HepG2 (cell line): ENCODE measurements around the gene PLEKHG5. TPM values are rescaled to one million over a fixed set of nuclear protein-coding genes. Genes with fewer than 3 reads are reported as not detected.

Experiments
- ATF7 ChIP-seq, 2 experiments: fragments of 450-650 bp in 1 of 2; sonication (generic) in 1 of 2; formaldehyde crosslinking in 1 of 2; IDR thresholded peaks; 2 replicates each; pipeline versions ENCODE4 v1.4.0 to v1.6.1; 2016 to 2020; ENCODE audit warnings: antibody characterized with exemption in 1 of 2, mild to moderate bottlenecking in 1 of 2, missing genetic modification reagents in 1 of 2
- CBX2 ChIP-seq, 2 experiments: fragments of 200-600 bp in 1 of 2; sonication (generic); formaldehyde crosslinking in 1 of 2; IDR thresholded peaks; 2 replicates each; pipeline versions ENCODE4 v1.7.0 to v1.8.1; 2018 to 2022; ENCODE audit warnings: low read depth in 2 of 2, low read length in 1 of 2, mild to moderate bottlenecking in 1 of 2, missing genetic modification reagents in 1 of 2
- RAD21 ChIP-seq: fragments of 450-650 bp; formaldehyde crosslinking; IDR thresholded peaks from 2 replicates; pipeline ENCODE4 v1.5.0; 2020; ENCODE audit warnings: mild to moderate bottlenecking
- SMC3 ChIP-seq: IDR thresholded peaks from 2 replicates; pipeline ENCODE4 v1.6.1; 2011; ENCODE audit warnings: low read length, improper control_type of control experiment
- SP5 ChIP-seq: IDR thresholded peaks from 2 replicates; pipeline ENCODE4 v1.6.1; 2016; ENCODE audit warnings: low read depth, borderline replicate concordance
- SPEN ChIP-seq: sonication (generic); formaldehyde crosslinking; IDR thresholded peaks from 2 replicates; pipeline ENCODE4 v1.5.1; 2020; ENCODE audit warnings: low read depth, mild to moderate bottlenecking, missing genetic modification reagents
- TSC22D2 ChIP-seq: sonication (generic); formaldehyde crosslinking; IDR thresholded peaks from 2 replicates; pipeline ENCODE4 v1.5.1; 2020; ENCODE audit warnings: missing genetic modification reagents, mild to moderate bottlenecking, borderline replicate concordance
- XRCC5 ChIP-seq: fragments of 200-400 bp; formaldehyde crosslinking; optimal IDR thresholded peaks from 2 replicates; pipeline ENCODE3; 2017; ENCODE audit warnings: mild to moderate bottlenecking, low read length
- ZNF556 ChIP-seq: sonication (generic); formaldehyde crosslinking; IDR thresholded peaks from 2 replicates; pipeline ENCODE4 v1.4.0; 2020; ENCODE audit warnings: mild to moderate bottlenecking, missing genetic modification reagents, borderline replicate concordance
- ZNF557 ChIP-seq: sonication (generic); formaldehyde crosslinking; IDR thresholded peaks from 2 replicates; pipeline ENCODE4 v1.4.0; 2020; ENCODE audit warnings: missing genetic modification reagents
- ZNF598 ChIP-seq: sonication (generic); formaldehyde crosslinking; IDR thresholded peaks from 2 replicates; pipeline ENCODE4 v1.5.1; 2020; ENCODE audit warnings: mild to moderate bottlenecking, missing genetic modification reagents, borderline replicate concordance
- ZNF768 ChIP-seq: sonication (generic); formaldehyde crosslinking; IDR thresholded peaks from 2 replicates; pipeline ENCODE4 v1.4.0; 2020; ENCODE audit warnings: missing genetic modification reagents
- polyA plus RNA-seq, 8 experiments: library from polyadenylated mRNA; depleted of rRNA in 3 of 8; stranded (reverse) in 7 of 8; unstranded in 1 of 8; fragments of >200 nt; fragmentation: Illumina TruSeq in 4 of 8; extraction: Trizol in 4 of 8; gene quantifications; 2 replicates each; pipeline versions ENCODE4 v1.2.1 to v1.2.3, GENCODE V29; 2011 to 2016; ENCODE audit warnings: low read depth in 4 of 8, missing spikeins in 1 of 8, mixed read lengths in 1 of 8; ENCODE audit not compliant: insufficient read depth in 1 of 8
- total RNA-seq, 5 experiments: library from RNA; depleted of rRNA; stranded (reverse); fragments of >200 nt; fragmentation: Illumina TruSeq; extraction: Trizol; gene quantifications; 2 replicates each; pipeline ENCODE4 v1.2.3, GENCODE V29; 2016; ENCODE audit warnings: low read depth in 1 of 5
- TF ChIP-seq, protein P1 (sequence below): sonication (generic); formaldehyde crosslinking; IDR thresholded peaks from 2 replicates; pipeline ENCODE4 v1.4.0; 2020; ENCODE audit warnings: mild to moderate bottlenecking, missing genetic modification reagents
- TF ChIP-seq, protein P2 (sequence below): sonication (generic); formaldehyde crosslinking; IDR thresholded peaks from 2 replicates; pipeline ENCODE4 v1.5.0; 2020; ENCODE audit warnings: missing genetic modification reagents, mild to moderate bottlenecking, borderline replicate concordance
- TF ChIP-seq, protein P3 (sequence below), 2 experiments: sonication (generic) in 1 of 2; formaldehyde crosslinking in 1 of 2; IDR thresholded peaks; 2 replicates each; pipeline versions ENCODE4 v1.4.0 to v1.6.1; 2018 to 2020; ENCODE audit warnings: missing genetic modification reagents in 2 of 2, borderline replicate concordance in 1 of 2, low read depth in 1 of 2, mild to moderate bottlenecking in 1 of 2, missing biosample characterization in 1 of 2

PLEKHG5 gene
- total and polyA plus RNA-seq, 2 of the 13 experiments (the other 11 are each of a cell fraction or from before 2014, with no cell fraction given) = 1.9 to 3.5 TPM

DNA sequence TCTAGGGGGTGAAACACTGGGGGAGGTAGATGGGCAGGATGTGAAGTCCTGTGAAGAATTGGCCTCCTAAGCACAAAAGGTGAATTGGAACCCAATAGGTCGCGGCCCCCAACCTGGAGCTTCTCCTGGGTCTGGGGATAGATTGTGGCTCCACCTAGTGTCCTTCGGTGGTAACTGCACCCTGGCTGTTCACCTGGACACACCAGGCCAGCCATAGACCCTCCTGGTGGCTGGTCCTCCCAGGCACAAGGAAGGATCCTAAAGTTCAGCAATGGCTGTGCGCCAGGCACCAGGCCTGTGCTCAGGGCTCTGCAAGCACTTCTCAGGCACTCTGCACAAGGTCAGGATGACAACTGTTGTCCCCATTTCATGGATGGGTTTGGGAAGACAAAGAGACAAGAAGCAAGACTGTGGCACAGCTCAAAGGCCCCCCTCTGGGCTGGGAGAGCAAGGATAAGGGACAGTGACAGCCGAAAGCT, 53.4 kb downstream of the PLEKHG5 start (continued):
- TF ChIP-seq, protein P1, sequence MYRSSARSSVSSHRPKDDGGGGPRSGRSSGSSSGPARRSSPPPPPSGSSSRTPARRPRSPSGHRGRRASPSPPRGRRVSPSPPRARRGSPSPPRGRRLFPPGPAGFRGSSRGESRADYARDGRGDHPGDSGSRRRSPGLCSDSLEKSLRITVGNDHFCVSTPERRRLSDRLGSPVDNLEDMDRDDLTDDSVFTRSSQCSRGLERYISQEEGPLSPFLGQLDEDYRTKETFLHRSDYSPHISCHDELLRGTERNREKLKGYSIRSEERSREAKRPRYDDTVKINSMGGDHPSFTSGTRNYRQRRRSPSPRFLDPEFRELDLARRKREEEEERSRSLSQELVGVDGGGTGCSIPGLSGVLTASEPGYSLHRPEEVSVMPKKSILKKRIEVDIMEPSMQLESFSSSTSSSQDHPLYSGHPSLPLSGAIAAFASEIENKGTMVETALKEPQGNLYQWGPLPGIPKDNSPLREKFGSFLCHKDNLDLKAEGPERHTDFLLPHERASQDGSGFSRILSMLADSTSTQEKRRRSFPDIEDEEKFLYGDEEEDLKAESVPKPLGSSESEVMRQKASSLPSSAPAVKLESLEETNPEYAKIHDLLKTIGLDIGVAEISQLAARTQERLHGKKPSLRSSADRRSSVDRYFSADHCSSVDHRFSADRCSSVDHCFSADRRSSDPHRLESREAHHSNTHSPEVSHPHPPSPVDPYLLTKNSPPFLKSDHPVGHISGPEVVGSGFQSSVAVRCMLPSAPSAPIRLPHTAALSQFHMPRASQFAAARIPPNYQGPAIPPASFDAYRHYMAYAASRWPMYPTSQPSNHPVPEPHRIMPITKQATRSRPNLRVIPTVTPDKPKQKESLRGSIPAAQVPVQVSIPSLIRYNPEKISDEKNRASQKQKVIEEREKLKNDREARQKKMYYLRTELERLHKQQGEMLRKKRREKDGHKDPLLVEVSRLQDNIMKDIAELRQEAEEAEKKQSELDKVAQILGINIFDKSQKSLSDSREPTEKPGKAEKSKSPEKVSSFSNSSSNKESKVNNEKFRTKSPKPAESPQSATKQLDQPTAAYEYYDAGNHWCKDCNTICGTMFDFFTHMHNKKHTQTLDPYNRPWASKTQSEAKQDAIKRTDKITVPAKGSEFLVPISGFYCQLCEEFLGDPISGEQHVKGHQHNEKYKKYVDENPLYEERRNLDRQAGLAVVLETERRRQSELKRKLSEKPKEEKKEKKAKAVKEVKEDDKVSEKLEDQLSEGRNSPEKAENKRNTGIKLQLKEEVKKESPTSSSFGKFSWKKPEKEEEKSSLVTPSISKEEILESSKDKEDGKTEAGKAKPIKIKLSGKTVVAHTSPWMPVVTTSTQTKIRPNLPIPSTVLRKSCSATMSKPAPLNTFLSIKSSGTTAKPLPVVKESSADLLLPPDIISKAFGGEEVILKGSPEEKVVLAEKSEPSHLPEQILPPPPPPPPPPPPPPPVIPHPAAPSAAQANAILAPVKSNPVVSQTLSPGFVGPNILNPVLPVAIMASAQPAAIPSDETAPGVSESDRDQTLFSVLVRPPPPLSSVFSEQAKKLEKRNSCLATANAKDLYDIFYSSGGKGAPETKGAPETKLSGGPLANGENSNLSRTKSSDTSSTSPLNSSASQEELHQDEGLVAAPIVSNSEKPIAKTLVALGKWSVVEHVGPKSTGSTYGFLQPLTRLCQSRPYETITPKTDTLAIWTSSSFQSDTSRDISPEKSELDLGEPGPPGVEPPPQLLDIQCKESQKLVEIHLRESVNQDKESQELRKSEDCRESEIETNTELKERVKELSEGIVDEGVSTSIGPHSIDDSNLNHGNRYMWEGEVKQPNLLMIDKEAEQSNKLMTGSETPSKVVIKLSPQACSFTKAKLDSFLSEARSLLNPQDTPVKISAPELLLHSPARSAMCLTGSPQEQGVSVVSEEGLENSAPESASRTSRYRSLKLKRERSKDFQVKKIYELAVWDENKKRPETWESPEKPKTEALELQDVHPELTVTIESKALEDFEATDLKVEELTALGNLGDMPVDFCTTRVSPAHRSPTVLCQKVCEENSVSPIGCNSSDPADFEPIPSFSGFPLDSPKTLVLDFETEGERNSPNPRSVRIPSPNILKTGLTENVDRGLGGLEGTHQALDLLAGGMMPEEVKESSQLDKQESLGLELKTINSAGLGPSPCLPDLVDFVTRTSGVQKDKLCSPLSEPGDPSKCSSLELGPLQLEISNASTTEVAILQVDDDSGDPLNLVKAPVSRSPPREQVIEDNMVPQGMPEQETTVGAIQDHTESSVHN (CRISPR knock-in tag) = 0 out of 2 replicates have a peak, but pooled peaks have one; percentile 40
- TF ChIP-seq TSC22D2 (CRISPR knock-in tag) (0 out of 2 replicates have a peak, but pooled peaks have one; percentile 19), SP5 (CRISPR knock-in tag) (no peak), ZNF768 (CRISPR knock-in tag) (peak; percentile 68; the same call in 1 of the 2 replicates), SMC3 (peak; percentile 53; the same call in 1 of the 2 replicates), XRCC5 (peak; percentile 79), RAD21 (CRISPR knock-in tag) (peak; percentile 76), ZNF557 (no peak), ZNF598 (CRISPR knock-in tag) (0 out of 2 replicates have a peak, but pooled peaks have one; percentile 25), SPEN (peak; percentile 57; the same call in 1 of the 2 replicates), CBX2 (IDR thresholded peaks at IDR 0.05; ENCODE audit: low read depth, low read length) (no peak), CBX2 (CRISPR knock-in tag; IDR thresholded peaks at IDR 0.05; ENCODE audit: low read depth) (no peak), ATF7 (IDR thresholded peaks at IDR 0.05) (no peak), ATF7 (CRISPR knock-in tag; IDR thresholded peaks at IDR 0.05) (no peak), ZNF556 (CRISPR knock-in tag) (0 out of 2 replicates have a peak, but pooled peaks have one; percentile 18)
- TF ChIP-seq, protein P2, sequence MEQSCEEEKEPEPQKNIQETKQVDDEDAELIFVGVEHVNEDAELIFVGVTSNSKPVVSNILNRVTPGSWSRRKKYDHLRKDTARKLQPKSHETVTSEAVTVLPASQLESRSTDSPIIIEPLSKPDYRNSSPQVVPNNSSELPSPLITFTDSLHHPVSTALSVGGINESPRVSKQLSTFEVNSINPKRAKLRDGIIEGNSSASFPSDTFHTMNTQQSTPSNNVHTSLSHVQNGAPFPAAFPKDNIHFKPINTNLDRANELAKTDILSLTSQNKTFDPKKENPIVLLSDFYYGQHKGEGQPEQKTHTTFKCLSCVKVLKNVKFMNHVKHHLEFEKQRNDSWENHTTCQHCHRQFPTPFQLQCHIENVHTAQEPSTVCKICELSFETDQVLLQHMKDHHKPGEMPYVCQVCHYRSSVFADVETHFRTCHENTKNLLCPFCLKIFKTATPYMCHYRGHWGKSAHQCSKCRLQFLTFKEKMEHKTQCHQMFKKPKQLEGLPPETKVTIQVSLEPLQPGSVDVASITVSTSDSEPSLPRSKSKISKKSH = no peak
- TF ChIP-seq, protein P3, sequence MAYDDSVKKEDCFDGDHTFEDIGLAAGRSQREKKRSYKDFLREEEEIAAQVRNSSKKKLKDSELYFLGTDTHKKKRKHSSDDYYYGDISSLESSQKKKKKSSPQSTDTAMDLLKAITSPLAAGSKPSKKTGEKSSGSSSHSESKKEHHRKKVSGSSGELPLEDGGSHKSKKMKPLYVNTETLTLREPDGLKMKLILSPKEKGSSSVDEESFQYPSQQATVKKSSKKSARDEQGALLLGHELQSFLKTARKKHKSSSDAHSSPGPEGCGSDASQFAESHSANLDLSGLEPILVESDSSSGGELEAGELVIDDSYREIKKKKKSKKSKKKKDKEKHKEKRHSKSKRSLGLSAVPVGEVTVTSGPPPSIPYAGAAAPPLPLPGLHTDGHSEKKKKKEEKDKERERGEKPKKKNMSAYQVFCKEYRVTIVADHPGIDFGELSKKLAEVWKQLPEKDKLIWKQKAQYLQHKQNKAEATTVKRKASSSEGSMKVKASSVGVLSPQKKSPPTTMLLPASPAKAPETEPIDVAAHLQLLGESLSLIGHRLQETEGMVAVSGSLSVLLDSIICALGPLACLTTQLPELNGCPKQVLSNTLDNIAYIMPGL (CRISPR knock-in tag; IDR thresholded peaks at IDR 0.05; ENCODE audit: borderline replicate concordance in 1 of 2, low read depth in 1 of 2) = 0 out of 4 replicates have a peak, but pooled peaks of 1 of the 2 experiments have one; percentile 25
